K562 (cell line): ENCODE results near the gene LHX3. TPM values are rescaled to one million over a fixed set of nuclear protein-coding genes. Genes with fewer than 3 reads are reported as not detected.

Experiments
- HNRNPK ChIP-seq: fragments of 200-400 bp; formaldehyde crosslinking; IDR thresholded peaks from one replicate; pipeline ENCODE4 v1.6.1; 2018; ENCODE audit warnings: mild to moderate bottlenecking, low read depth, low read length; ENCODE audit not compliant: poor library complexity, severe bottlenecking
- ID3 ChIP-seq, 2 experiments: fragments of 250-450 bp in 1 of 2; fragments of 450-650 bp in 1 of 2; sonication (Bioruptor Pico) in 1 of 2; IDR thresholded peaks; 2 replicates each; pipeline versions ENCODE4 v1.6.1 to v1.8.0; 2016 to 2021; ENCODE audit warnings: mild to moderate bottlenecking in 2 of 2, moderate library complexity in 2 of 2, missing compliant biosample characterization in 1 of 2, missing genetic modification characterization in 1 of 2
- ZNF407 ChIP-seq: fragments of 450-650 bp; IDR thresholded peaks from 2 replicates; pipeline ENCODE4 v1.6.1; 2016; ENCODE audit warnings: low read depth
- polyA plus RNA-seq, 8 experiments: library from polyadenylated mRNA; depleted of rRNA in 4 of 8; stranded (reverse) in 5 of 8; unstranded in 3 of 8; fragments of >200 nt; fragmentation: Nextera tagmentation in 2 of 8; fragmentation: Illumina TruSeq in 1 of 8; extraction: Ambion mirVana in 2 of 8; extraction: Trizol in 1 of 8; gene quantifications; 2 replicates each; pipeline versions ENCODE4 v1.2.1 to v1.2.3, GENCODE V29; 2011 to 2014; ENCODE audit warnings: inconsistent platforms in 1 of 8, missing spikeins in 1 of 8
- total RNA-seq, 7 experiments: library from RNA; depleted of rRNA in 6 of 7; stranded (reverse); fragments of >200 nt in 6 of 7; fragmentation: Illumina TruSeq in 2 of 7; extraction: Trizol in 2 of 7; gene quantifications; 2 replicates each; pipeline versions ENCODE4 v1.2.1 to v1.2.3, GENCODE V29; 2011 to 2021; ENCODE audit warnings: low replicate concordance in 1 of 7

Gene LHX3
- total and polyA plus RNA-seq, 9 of the 15 experiments (the other 6 are each of a cell fraction or from before 2014, with no cell fraction given) = 0.09 TPM; not detected in 8

GRCh38 chr9:136247947-136248637, 43.2 kb upstream of the LHX3 start (continued):
- TF ChIP-seq ZNF407 = no peak
- TF ChIP-seq ID3 (CRISPR knock-in tag; IDR thresholded peaks at IDR 0.05) = no peak
- no peak for TF ChIP-seq ID3 (tag; IDR thresholded peaks at IDR 0.05)
- no peak for TF ChIP-seq HNRNPK
